Activated CD8-positive, alpha-beta memory T cell treated with anti-CD3 and anti-CD28 coated beads for 36 hours (primary cell): ENCODE measurements around the gene ERP44. TPM values are rescaled to one million over a fixed set of nuclear protein-coding genes. Genes with fewer than 3 reads are reported as not detected.
"Not testable (repeated sequence)": the region's sequence is repeated elsewhere in the genome, so short reads cannot be mapped to it uniquely, and the experiment has no call there.

Experiments used
- CTCF ChIA-PET: fragments of 350-600 bp; sonication (Branson Sonifier 250); formaldehyde crosslinking; loops from one replicate; lab custom pipeline; 2021; ENCODE audit warnings: antibody characterized with exemption; lab: Charles Lee
- POLR2A ChIA-PET: fragments of 350-600 bp; sonication (Branson Sonifier 250); formaldehyde crosslinking; loops from one replicate; lab custom pipeline; 2021; ENCODE audit warnings: antibody characterized with exemption; lab: Charles Lee
- total RNA-seq, 2 experiments: library from RNA; stranded (reverse); gene quantifications; one replicate each; pipeline ENCODE4 v1.2.3, GENCODE V29; 2021

Gene ERP44
- total RNA-seq, 2 experiments from 2014 or later: 13.3 to 15.2 TPM

GRCh38 chr9:100072805-100073204 is 26.0 kb downstream of the ERP44 start:
- CTCF ChIA-PET: no interaction called here
- POLR2A ChIA-PET: interaction anchor here (0.5 kb wide), 1 partner anchor 138 kb away, joined by 3 read pairs; no protein-coding TSS in a partner anchor

GRCh38 chr9:100071271-100071670 is 27.5 kb downstream of the ERP44 start:
- POLR2A ChIA-PET: no interaction called here
- CTCF ChIA-PET: no interaction called here

- POLR2A ChIA-PET: no interaction called here
- CTCF ChIA-PET: no interaction called here
Measured at GRCh38 chr9:100070104-100071041, 28.4 kb downstream of the ERP44 start.

- CTCF ChIA-PET, POLR2A ChIA-PET: not testable (repeated sequence)
Measured at GRCh38 chr9:100069068-100069467, 29.7 kb downstream of the ERP44 start.

- CTCF ChIA-PET, POLR2A ChIA-PET: not testable (repeated sequence)
Measured at GRCh38 chr9:100067990-100068389, 30.8 kb downstream of the ERP44 start.

GRCh38 chr9:100066539-100066938 is 32.3 kb downstream of the ERP44 start:
- CTCF ChIA-PET: interaction anchor here (1.0 kb wide), 1 partner anchor 21 kb away, joined by 3 read pairs; no protein-coding TSS in a partner anchor
- POLR2A ChIA-PET: no interaction called here

- CTCF ChIA-PET: no interaction called here
- POLR2A ChIA-PET: interaction anchor here (0.5 kb wide), 1 partner anchor 57 kb away, joined by 4 read pairs; no protein-coding TSS in a partner anchor
Measured at GRCh38 chr9:100064872-100065581, 33.8 kb downstream of the ERP44 start.

GRCh38 chr9:100063185-100063584 is 35.6 kb downstream of the ERP44 start:
- POLR2A ChIA-PET: no interaction called here
- CTCF ChIA-PET: no interaction called here

GRCh38 chr9:100062683-100063082 is 36.1 kb downstream of the ERP44 start:
- CTCF ChIA-PET, POLR2A ChIA-PET: not testable (repeated sequence)

GRCh38 chr9:100058699-100059579 is 39.9 kb downstream of the ERP44 start:
- CTCF ChIA-PET: no interaction called here
- POLR2A ChIA-PET: no interaction called here

GRCh38 chr9:100057624-100058023 is 41.2 kb downstream of the ERP44 start:
- ChIA-PET POLR2A (no interaction called here), CTCF (no interaction called here)

- POLR2A ChIA-PET: no interaction called here
- CTCF ChIA-PET: no interaction called here
Measured at GRCh38 chr9:100056561-100056960, 42.2 kb downstream of the ERP44 start.

- ChIA-PET POLR2A (no interaction called here), CTCF (interaction anchor here (0.7 kb wide), 1 partner anchor 128 kb away, joined by 3 read pairs; no protein-coding TSS in a partner anchor)
Measured at GRCh38 chr9:100052375-100052774, 46.4 kb downstream of the ERP44 start.

GRCh38 chr9:100049551-100049950 is 49.2 kb downstream of the ERP44 start:
- CTCF ChIA-PET: no interaction called here
- POLR2A ChIA-PET: no interaction called here

- POLR2A ChIA-PET: no interaction called here
- CTCF ChIA-PET: no interaction called here
Measured at GRCh38 chr9:100038472-100038871, 60.3 kb downstream of the ERP44 start.

GRCh38 chr9:100033877-100034551 is 64.8 kb downstream of the ERP44 start:
- POLR2A ChIA-PET: no interaction called here
- CTCF ChIA-PET: interaction anchor here (0.7 kb wide), 1 partner anchor 183 kb away, joined by 3 read pairs; no protein-coding TSS in a partner anchor

GRCh38 chr9:100030548-100030947 is 68.3 kb downstream of the ERP44 start:
- ChIA-PET CTCF (interaction anchor here (0.6 to 1.3 kb wide), 2 partner anchors 145 to 186 kb away, joined by 3 to 4 read pairs; no protein-coding TSS in a partner anchor), POLR2A (no interaction called here)

- CTCF ChIA-PET: no interaction called here
- POLR2A ChIA-PET: no interaction called here
Measured at GRCh38 chr9:100029251-100029650, 69.5 kb downstream of the ERP44 start.
